Spleen (tissue), 7 donors: Measurements from ENCODE around the gene ENKD1.

Experiments used
- POLR2A ChIP-seq, 3 donors: fragments of 450-650 bp; IDR thresholded peaks; one replicate each; pipeline ENCODE4 v1.5.1; 2017; ENCODE audit warnings: antibody characterized with exemption in 3 of 3, mild to moderate bottlenecking in 1 of 3
- POLR2AphosphoS5 ChIP-seq, 3 donors: sonication (generic); formaldehyde crosslinking; IDR thresholded peaks; one replicate each; pipeline ENCODE4 v1.5.1; 2017; ENCODE audit warnings: antibody characterized with exemption in 3 of 3
- TF ChIP-seq, protein P1 (sequence below), 11 experiments: fragments of 200-600 bp in 7 of 11; fragments of 450-650 bp in 4 of 11; sonication (generic) in 4 of 11; IDR thresholded peaks in 8 of 11; conservative IDR thresholded peaks in 3 of 11; 1 replicate in 7 of 11; 2 replicates in 4 of 11; pipeline versions ENCODE4 v1.4.0 to v1.8.0; 2016 to 2021; ENCODE audit warnings: antibody characterized with exemption in 11 of 11, inconsistent platforms in 4 of 11, mild to moderate bottlenecking in 1 of 11
- donor health status: DM: no; HTN: no; CAD: no; lungs with moderate emphysema.
- donor health status: DM: no; HTN: no; CAD: no.
- donor health status: DM: no; HTN: no; CAD: no.

DNA sequence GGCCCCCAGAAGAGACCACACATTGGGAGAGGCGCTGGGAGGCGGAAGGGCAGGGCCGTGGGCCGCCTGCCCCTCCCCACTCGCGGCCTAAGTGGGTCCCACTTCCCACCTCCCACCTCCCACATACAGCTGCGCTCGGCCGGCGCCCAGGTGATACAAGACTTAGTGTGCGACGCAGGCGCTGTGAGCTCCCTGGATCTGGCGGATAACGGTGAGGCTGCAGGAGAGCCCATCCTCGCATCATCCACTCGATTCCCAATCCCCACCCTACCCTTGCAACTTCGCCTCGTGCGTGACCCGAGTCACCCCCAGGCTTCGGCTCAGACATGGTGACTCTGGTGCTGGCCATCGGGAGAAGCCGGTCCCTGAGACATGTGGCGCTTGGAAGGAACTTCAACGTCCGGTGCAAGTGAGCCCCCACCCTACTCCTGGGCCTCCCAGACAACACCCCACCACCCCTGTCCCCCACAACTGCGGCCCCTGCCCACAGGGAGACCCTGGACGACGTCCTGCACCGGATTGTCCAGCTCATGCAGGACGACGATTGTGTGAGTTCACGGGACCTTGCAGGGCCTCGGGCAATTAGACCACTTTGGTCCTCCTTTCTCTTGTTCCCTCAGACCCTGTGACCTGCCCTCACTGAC lies 17.7 kb downstream of the ENKD1 start:
- TF ChIP-seq, protein P1, sequence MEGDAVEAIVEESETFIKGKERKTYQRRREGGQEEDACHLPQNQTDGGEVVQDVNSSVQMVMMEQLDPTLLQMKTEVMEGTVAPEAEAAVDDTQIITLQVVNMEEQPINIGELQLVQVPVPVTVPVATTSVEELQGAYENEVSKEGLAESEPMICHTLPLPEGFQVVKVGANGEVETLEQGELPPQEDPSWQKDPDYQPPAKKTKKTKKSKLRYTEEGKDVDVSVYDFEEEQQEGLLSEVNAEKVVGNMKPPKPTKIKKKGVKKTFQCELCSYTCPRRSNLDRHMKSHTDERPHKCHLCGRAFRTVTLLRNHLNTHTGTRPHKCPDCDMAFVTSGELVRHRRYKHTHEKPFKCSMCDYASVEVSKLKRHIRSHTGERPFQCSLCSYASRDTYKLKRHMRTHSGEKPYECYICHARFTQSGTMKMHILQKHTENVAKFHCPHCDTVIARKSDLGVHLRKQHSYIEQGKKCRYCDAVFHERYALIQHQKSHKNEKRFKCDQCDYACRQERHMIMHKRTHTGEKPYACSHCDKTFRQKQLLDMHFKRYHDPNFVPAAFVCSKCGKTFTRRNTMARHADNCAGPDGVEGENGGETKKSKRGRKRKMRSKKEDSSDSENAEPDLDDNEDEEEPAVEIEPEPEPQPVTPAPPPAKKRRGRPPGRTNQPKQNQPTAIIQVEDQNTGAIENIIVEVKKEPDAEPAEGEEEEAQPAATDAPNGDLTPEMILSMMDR (IDR thresholded peaks at IDR 0.05 in 8 of 11, conservative IDR thresholded peaks at IDR 0.05 in 3 of 11) = no peak
- TF ChIP-seq POLR2A (IDR thresholded peaks at IDR 0.05) = no peak
- TF ChIP-seq POLR2AphosphoS5 (IDR thresholded peaks at IDR 0.05) = peak in 1 of 3 donors; percentile 1
